ENCODE results near the gene ACSL3.
"Not testable (repeated sequence)": the region's sequence is repeated elsewhere in the genome, so short reads cannot be mapped to it uniquely, and the experiment has no call there.

ACSL3 gene

DNA sequence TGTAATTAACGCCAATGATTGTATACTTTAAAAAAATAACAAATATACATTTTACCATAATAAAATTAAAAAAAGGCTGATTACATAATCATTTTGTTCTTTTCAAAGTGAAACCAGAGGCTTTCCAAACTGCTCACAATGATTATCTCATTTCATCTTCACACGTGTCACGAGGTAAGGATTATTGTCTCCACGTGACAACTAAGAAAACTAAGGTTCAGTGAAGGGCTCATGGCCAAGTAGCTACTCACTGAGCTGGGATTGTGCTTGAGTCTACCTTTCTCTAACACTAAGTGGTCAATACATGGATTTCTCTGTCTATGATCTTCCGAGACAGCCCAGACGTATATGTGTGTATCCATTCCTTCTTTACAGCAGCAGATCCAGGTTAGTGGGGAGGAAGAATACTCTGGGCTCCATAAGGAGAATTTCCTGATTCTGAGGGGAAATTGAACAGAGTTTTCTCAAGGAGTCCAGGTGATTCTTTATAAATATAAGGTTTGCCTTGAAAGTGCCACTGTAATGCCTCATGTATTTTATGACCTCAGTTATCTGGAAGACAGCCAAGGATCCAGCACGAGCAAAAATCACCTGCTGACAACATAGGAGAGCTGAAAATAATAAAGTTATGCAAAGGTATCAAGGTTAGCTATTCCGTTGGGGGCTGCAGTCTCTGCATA, 25.6 kb upstream of the ACSL3 start:
- no peaks in the 10 kb centered on the region for H3K4me1 ChIP-seq (ENCODE audit: control insufficient read depth, insufficient read depth, low read length, unreplicated experiment)
- H3K4me3 ChIP-seq (ENCODE audit: low read depth, low read length) = no peak overlapping the region
- H3K79me2 ChIP-seq (ENCODE audit: control insufficient read depth, insufficient read depth, low read length, unreplicated experiment) = no peaks in the 10 kb centered on the region
- no peaks in the 10 kb centered on the region for H3K27me3 ChIP-seq (ENCODE audit: insufficient read depth, low read length)
- H3K27ac ChIP-seq (ENCODE audit: low read depth, low read length) = no peak overlapping the region
- no peaks in the 10 kb centered on the region for H3K36me3 ChIP-seq (ENCODE audit: insufficient read depth, low read length)
- no peak overlapping the region for H2AFZ ChIP-seq (ENCODE audit: low read length, unreplicated experiment)

DNA sequence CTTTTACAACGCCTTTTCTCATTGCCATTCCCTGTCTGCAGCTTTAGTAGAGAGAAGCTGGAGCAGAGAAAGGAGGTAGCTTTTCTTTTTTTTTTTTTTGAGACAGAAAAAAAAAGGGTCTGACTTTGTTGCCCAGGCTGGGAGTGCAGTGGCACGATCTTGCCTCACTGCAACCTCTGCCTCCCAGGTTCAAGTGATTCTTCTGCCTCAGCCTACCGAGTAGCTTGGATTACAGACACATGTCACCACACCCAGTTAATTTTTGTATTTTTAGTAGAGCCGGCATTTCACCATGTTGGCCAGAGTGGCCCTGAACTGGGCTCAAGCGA, 25.0 kb upstream of the ACSL3 start:
- Histone ChIP-seq H3K79me2 (ENCODE audit: control insufficient read depth, insufficient read depth, low read length, unreplicated experiment) (no peaks in the 10 kb centered on the region), H3K27me3 (ENCODE audit: insufficient read depth, low read length) (no peaks in the 10 kb centered on the region), H3K4me3 (ENCODE audit: low read depth, low read length) (no peak overlapping the region), H2AFZ (ENCODE audit: low read length, unreplicated experiment) (no peak overlapping the region), H3K27ac (ENCODE audit: low read depth, low read length) (no peak overlapping the region), H3K4me1 (ENCODE audit: control insufficient read depth, insufficient read depth, low read length, unreplicated experiment) (no peaks in the 10 kb centered on the region), H3K36me3 (ENCODE audit: insufficient read depth, low read length) (no peaks in the 10 kb centered on the region)

DNA sequence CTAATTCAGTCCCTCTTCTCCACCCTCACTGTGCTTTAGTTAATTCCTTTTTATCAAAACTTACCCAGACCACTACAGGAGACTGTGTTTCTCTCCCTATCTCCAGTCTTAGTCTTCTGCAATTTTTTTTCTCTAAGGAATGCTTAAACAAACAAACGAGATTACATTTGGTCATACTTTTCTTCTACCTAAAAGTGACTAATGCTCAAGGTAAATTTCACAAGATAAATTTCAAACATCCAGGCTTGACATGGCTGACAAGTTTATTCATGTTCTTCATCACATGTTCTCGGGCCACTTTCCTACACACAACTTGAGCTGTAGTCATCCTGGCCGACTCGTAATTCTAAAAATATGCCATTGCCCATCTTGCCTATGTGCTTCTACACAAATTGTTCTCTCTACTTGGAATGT, 23.2 kb upstream of the ACSL3 start:
- Histone ChIP-seq H3K27ac (ENCODE audit: low read depth, low read length) (no peak overlapping the region), H3K27me3 (ENCODE audit: insufficient read depth, low read length) (no peaks in the 10 kb centered on the region), H3K36me3 (ENCODE audit: insufficient read depth, low read length) (no peaks in the 10 kb centered on the region), H3K4me3 (ENCODE audit: low read depth, low read length) (no peak overlapping the region), H3K4me1 (ENCODE audit: control insufficient read depth, insufficient read depth, low read length, unreplicated experiment) (peaks cover 8% of the 10 kb centered on the region), H2AFZ (ENCODE audit: low read length, unreplicated experiment) (no peak overlapping the region), H3K79me2 (ENCODE audit: control insufficient read depth, insufficient read depth, low read length, unreplicated experiment) (no peaks in the 10 kb centered on the region)

DNA sequence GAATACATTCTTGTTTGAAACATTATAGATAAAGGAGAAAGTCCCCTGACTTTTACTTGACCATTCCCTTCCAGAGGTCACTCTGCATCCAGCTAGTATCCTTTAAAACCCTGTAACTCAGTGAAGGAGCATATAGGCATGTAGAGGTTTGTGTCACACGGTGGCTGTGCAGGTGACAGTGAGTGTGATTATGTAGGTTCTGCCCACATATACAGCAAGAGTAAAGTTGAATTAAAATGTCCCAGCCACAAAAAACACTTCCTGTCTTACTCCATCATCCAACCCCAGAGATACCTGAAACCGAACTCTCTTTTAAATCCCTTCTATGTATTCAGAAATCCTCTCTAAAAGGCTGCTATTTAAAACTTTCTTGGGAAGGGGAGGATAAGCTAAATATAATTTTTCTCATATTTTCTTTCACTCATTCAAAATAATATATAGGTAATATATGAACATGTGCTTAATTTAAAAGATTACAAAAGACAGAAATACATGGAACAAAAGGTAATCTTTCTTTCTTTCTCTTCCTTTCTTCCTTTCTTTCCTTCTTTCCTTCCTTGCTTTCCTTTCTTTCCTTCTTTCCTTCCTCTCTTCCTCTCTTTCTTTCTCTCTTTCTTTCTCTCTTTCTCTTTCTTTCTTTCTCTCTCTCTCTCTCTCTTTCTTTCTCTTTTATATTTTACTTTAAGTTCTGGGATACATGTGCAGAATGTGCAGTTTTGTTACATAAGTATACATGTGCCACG, 20.6 kb upstream of the ACSL3 start:
- Histone ChIP-seq H3K36me3 (ENCODE audit: insufficient read depth, low read length) (no peaks in the 10 kb centered on the region), H2AFZ (ENCODE audit: low read length, unreplicated experiment) (no peak overlapping the region), H3K4me1 (ENCODE audit: control insufficient read depth, insufficient read depth, low read length, unreplicated experiment) (peaks cover 18% of the 10 kb centered on the region), H3K79me2 (ENCODE audit: control insufficient read depth, insufficient read depth, low read length, unreplicated experiment) (no peaks in the 10 kb centered on the region), H3K27ac (ENCODE audit: low read depth, low read length) (no peak overlapping the region), H3K27me3 (ENCODE audit: insufficient read depth, low read length) (no peaks in the 10 kb centered on the region), H3K4me3 (ENCODE audit: low read depth, low read length) (no peak overlapping the region)

DNA sequence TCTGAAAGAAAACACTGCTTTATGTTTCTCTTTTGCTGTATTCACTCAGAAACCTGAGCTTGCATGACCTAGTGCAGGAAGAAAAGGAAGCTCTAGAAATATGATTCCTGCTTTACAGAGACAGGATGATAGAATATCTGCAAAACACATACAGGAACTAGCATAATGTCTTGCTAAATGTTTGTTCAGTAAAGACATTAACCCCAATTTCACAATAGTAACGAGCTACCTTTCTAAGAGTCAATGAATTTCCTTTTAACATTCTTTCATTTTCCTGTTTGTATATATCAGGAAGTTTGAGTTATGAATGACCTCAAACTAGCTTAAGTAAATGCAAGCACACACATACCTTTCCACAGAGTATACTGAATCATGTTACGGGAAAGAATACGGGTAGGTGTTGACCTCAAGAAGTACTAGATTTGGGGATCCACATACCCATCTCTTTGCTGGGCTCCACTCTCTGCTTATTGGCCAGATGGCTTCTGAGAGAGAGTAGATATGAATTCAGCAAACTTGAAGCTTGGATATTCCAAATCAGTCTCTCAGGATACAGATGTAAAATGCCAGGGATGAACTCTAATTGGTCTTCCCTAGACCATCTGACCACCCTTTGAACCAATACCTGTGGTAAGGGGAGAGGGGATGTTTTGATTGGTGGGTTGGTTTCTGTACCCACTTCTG, 18.2 kb upstream of the ACSL3 start:
- Histone ChIP-seq H3K4me1 (ENCODE audit: control insufficient read depth, insufficient read depth, low read length, unreplicated experiment) (peaks cover 18% of the 10 kb centered on the region), H3K27me3 (ENCODE audit: insufficient read depth, low read length) (no peaks in the 10 kb centered on the region), H3K36me3 (ENCODE audit: insufficient read depth, low read length) (no peaks in the 10 kb centered on the region), H3K79me2 (ENCODE audit: control insufficient read depth, insufficient read depth, low read length, unreplicated experiment) (no peaks in the 10 kb centered on the region), H2AFZ (ENCODE audit: low read length, unreplicated experiment) (peak overlapping the region; percentile 82), H3K4me3 (ENCODE audit: low read depth, low read length) (peak overlapping the region; percentile 58; the same call in 1 of the 2 replicates), H3K27ac (ENCODE audit: low read depth, low read length) (peak overlapping the region; percentile 19)

DNA sequence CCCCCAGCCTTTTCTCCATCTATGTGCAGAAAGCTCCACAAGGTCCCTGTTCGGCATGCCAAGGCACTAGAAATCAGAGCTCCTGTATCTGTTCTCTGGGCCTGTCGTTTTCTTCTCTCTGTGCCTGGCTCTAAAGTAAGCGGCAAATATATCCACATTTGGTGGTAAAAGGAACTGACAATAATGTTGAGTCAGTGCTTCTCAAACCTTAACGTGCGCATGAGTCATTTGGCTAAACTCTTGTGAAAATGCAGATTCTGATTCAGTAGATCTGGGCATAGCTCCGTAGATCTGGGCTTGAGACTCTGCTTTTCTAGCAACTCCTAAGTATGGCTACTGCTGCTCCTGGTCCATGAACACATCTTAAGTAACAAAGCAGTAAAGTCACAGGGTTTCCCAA, 16.5 kb upstream of the ACSL3 start:
- Histone ChIP-seq H3K27ac (ENCODE audit: low read depth, low read length) (peak overlapping the region; percentile 76), H3K4me3 (ENCODE audit: low read depth, low read length) (peak overlapping the region; percentile 18), H3K79me2 (ENCODE audit: control insufficient read depth, insufficient read depth, low read length, unreplicated experiment) (no peaks in the 10 kb centered on the region), H3K36me3 (ENCODE audit: insufficient read depth, low read length) (no peaks in the 10 kb centered on the region), H2AFZ (ENCODE audit: low read length, unreplicated experiment) (peak overlapping the region; percentile 49), H3K4me1 (ENCODE audit: control insufficient read depth, insufficient read depth, low read length, unreplicated experiment) (peaks cover 18% of the 10 kb centered on the region), H3K27me3 (ENCODE audit: insufficient read depth, low read length) (no peaks in the 10 kb centered on the region)

DNA sequence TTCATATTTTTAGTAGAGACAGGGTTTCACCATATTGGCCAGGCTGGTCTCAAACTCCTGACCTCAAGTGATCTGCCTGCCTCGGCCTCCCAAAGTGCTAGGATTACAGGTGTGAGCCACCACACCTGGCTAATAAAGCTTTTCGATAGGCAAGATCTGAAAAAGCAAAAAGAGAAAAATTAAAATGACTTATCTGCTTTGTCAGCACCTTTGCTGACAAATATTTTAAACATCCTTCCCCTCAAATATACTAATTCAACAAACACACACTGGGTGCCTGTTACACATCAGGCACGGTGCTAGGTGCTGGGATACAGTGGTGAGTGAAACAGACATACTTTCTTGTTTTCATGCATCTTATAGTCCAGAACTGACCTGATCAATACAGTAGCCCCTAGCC, 15.5 kb upstream of the ACSL3 start:
- H3K27ac ChIP-seq (ENCODE audit: low read depth, low read length); H3K27me3 ChIP-seq (ENCODE audit: insufficient read depth, low read length); H3K79me2 ChIP-seq (ENCODE audit: control insufficient read depth, insufficient read depth, low read length, unreplicated experiment); H3K4me3 ChIP-seq (ENCODE audit: low read depth, low read length); H2AFZ ChIP-seq (ENCODE audit: low read length, unreplicated experiment); H3K36me3 ChIP-seq (ENCODE audit: insufficient read depth, low read length): not testable (repeated sequence)
- peaks cover 18% of the 10 kb centered on the region for H3K4me1 ChIP-seq (ENCODE audit: control insufficient read depth, insufficient read depth, low read length, unreplicated experiment)

DNA sequence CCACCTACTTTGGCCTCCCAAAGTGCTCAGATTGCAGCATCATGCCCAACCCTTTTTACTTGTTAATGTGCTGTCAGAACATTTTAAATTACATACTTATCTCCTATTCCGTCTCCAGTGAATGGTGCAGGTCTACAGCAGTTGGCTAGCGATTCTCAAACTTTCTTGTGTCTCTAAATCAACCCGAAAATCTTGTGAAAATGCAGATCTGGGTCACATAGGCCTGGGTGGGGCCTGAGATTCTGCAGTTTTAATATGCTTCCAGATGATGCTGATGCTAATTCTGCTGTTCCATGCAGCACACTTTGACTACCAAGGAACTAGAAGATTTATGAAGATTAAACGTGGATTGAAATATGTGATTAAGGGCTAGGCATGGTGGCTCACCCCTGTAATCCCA, 14.8 kb upstream of the ACSL3 start:
- Histone ChIP-seq H3K27ac (ENCODE audit: low read depth, low read length) (no peak overlapping the region), H3K4me1 (ENCODE audit: control insufficient read depth, insufficient read depth, low read length, unreplicated experiment) (peaks cover 18% of the 10 kb centered on the region), H3K27me3 (ENCODE audit: insufficient read depth, low read length) (no peaks in the 10 kb centered on the region)

DNA sequence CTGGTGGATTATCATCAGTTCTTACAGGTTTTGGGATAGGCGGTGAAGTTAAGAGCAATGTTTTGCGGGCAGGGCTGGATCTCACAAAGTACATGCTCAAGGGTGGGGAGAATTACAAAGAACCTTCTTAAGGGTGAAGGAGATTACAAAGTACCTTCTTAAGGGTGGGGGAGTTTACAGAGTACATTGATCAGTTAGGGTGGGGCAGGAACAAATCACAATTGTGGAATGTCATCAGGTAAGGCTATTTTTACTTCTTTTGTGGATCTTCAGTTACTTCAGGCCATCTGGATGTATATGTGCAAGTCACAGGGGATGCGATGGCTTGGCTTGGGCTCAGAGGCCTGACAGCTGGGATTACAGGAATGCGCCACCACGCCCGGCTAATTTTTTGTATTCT, 12.8 kb upstream of the ACSL3 start:
- H3K36me3 ChIP-seq (ENCODE audit: insufficient read depth, low read length); H3K27ac ChIP-seq (ENCODE audit: low read depth, low read length); H2AFZ ChIP-seq (ENCODE audit: low read length, unreplicated experiment); H3K79me2 ChIP-seq (ENCODE audit: control insufficient read depth, insufficient read depth, low read length, unreplicated experiment); H3K27me3 ChIP-seq (ENCODE audit: insufficient read depth, low read length); H3K4me1 ChIP-seq (ENCODE audit: control insufficient read depth, insufficient read depth, low read length, unreplicated experiment); H3K4me3 ChIP-seq (ENCODE audit: low read depth, low read length): not testable (repeated sequence)

More for the DNA sequence above, 14.8 kb upstream of the ACSL3 start:
- H3K4me3 ChIP-seq (ENCODE audit: low read depth, low read length) = no peak overlapping the region
- H3K79me2 ChIP-seq (ENCODE audit: control insufficient read depth, insufficient read depth, low read length, unreplicated experiment) = no peaks in the 10 kb centered on the region
- H2AFZ ChIP-seq (ENCODE audit: low read length, unreplicated experiment) = no peak overlapping the region
- H3K36me3 ChIP-seq (ENCODE audit: insufficient read depth, low read length) = no peaks in the 10 kb centered on the region

DNA sequence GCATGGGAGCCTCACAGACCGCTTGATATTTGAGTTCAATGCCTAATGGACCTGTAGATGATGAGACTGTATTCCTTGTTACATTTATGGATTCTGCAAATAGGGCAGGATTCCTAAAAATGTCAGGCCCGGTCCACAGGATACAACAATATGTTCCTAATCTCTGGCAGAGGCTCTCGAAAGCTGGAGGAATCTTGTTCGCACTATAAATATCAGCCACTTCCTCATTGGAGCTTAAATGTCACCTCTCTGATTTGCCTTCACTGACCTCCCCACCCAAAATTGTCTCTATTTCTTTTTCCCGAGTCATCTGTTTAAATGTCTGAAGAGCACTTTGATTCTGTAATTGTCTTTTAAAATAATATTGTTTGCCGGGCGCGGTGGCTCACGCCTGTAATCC, 12.0 kb upstream of the ACSL3 start:
- H3K79me2 ChIP-seq (ENCODE audit: control insufficient read depth, insufficient read depth, low read length, unreplicated experiment) = no peaks in the 10 kb centered on the region
- no peak overlapping the region for H3K4me3 ChIP-seq (ENCODE audit: low read depth, low read length)
- H3K36me3 ChIP-seq (ENCODE audit: insufficient read depth, low read length) = no peaks in the 10 kb centered on the region
- H2AFZ ChIP-seq (ENCODE audit: low read length, unreplicated experiment) = no peak overlapping the region
- no peak overlapping the region for H3K27ac ChIP-seq (ENCODE audit: low read depth, low read length)
- peaks cover 6% of the 10 kb centered on the region for H3K4me1 ChIP-seq (ENCODE audit: control insufficient read depth, insufficient read depth, low read length, unreplicated experiment)
- no peaks in the 10 kb centered on the region for H3K27me3 ChIP-seq (ENCODE audit: insufficient read depth, low read length)
